ENCODE measurements around the gene MPST.

Gene MPST

DNA sequence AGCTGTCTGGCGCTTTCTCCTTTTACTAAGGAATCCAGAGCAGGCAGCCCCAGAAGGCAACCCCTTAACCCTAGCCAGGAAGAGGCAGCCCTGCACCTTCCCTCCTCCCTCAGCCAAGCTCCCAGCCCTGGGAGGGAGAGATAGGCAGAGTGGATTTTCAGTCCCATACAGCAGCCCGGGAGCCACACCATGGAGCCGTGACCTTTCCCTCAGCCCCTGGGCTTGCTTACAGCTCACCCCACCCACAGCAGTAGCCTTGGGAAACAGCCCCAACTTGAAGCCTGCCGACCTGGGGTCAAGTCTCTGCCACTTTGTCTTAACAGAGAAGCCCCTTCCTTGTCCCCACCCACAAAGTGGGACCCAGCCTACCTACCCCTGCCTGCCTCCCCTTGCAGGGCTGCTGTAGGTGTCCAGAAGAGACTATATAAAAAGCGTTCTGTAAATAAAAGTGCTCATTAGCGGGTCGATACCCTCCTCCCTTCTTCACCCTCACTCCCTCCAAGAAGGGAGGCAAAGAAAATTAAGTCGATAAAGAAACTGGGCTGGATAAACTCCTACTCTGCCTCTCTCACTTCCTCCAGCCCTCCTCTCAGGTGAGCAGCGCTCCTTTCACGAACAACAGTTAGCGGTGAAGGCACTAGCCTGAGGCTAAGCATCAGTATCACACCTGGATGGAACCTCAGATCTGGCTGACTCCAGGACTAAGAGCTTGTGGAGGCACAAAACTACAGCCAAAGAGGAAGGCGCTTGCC is 4.5 kb upstream of the MPST start:
- H3K4me2 ChIP-seq (ENCODE audit: low read length): no peak overlapping the region
- no peak overlapping the region for H3K27ac ChIP-seq (ENCODE audit: low read depth, low read length)
- 0 out of 2 replicates have a peak, but pooled peaks cover 3% of the 10 kb centered on the region for H3K36me3 ChIP-seq (ENCODE audit: control insufficient read depth, low read length)
- no peaks in the 10 kb centered on the region for H3K27me3 ChIP-seq (ENCODE audit: control insufficient read depth, low read length)
- TF ChIP-seq CTCF (IDR thresholded peaks at IDR 0.05; ENCODE audit: low read depth, low read length, poor library complexity, severe bottlenecking): no peak
- no peak for TF ChIP-seq EZH2phosphoT487 (IDR thresholded peaks at IDR 0.05; ENCODE audit: borderline replicate concordance, low read length)
- no peaks in the 10 kb centered on the region for H3F3A ChIP-seq (ENCODE audit: control insufficient read depth, insufficient read depth)
- H3K9me2 ChIP-seq (replicated peaks; ENCODE audit: control insufficient read depth, low read length): no peaks in the 10 kb centered on the region
- peaks cover 3% of the 10 kb centered on the region for H3K79me2 ChIP-seq (ENCODE audit: control insufficient read depth, low read length)
- peaks cover 7% of the 10 kb centered on the region for H3K4me1 ChIP-seq (ENCODE audit: control insufficient read depth, low read length)
- no peaks in the 10 kb centered on the region for H4K20me1 ChIP-seq (ENCODE audit: control insufficient read depth, insufficient read depth, low read depth, low read length)
- no peaks in the 10 kb centered on the region for H3K9me3 ChIP-seq (ENCODE audit: control insufficient read depth, insufficient read depth, low read length)
- H3K4me3 ChIP-seq (ENCODE audit: low read length): no peak overlapping the region

GRCh38 chr22:37015587-37015878 is 4.0 kb upstream of the MPST start:
- Histone ChIP-seq H3K9me3 (ENCODE audit: control insufficient read depth, insufficient read depth, low read length) (no peaks in the 10 kb centered on the region), H3K79me2 (ENCODE audit: control insufficient read depth, low read length) (peaks cover 9% of the 10 kb centered on the region), H4K20me1 (ENCODE audit: control insufficient read depth, insufficient read depth, low read depth, low read length) (no peaks in the 10 kb centered on the region), H3K4me2 (ENCODE audit: low read length) (no peak overlapping the region), H3K9me2 (replicated peaks; ENCODE audit: control insufficient read depth, low read length) (no peaks in the 10 kb centered on the region), H3K4me3 (ENCODE audit: low read length) (no peak overlapping the region), H3K27ac (ENCODE audit: low read depth, low read length) (no peak overlapping the region), H3K36me3 (ENCODE audit: control insufficient read depth, low read length) (0 out of 2 replicates have a peak, but pooled peaks cover 3% of the 10 kb centered on the region), H3F3A (ENCODE audit: control insufficient read depth, insufficient read depth) (no peaks in the 10 kb centered on the region), H3K4me1 (ENCODE audit: control insufficient read depth, low read length) (peaks cover 7% of the 10 kb centered on the region), H3K27me3 (ENCODE audit: control insufficient read depth, low read length) (no peaks in the 10 kb centered on the region)
- TF ChIP-seq EZH2phosphoT487 (IDR thresholded peaks at IDR 0.05; ENCODE audit: borderline replicate concordance, low read length) (no peak), CTCF (IDR thresholded peaks at IDR 0.05; ENCODE audit: low read depth, low read length, poor library complexity, severe bottlenecking) (no peak)

DNA sequence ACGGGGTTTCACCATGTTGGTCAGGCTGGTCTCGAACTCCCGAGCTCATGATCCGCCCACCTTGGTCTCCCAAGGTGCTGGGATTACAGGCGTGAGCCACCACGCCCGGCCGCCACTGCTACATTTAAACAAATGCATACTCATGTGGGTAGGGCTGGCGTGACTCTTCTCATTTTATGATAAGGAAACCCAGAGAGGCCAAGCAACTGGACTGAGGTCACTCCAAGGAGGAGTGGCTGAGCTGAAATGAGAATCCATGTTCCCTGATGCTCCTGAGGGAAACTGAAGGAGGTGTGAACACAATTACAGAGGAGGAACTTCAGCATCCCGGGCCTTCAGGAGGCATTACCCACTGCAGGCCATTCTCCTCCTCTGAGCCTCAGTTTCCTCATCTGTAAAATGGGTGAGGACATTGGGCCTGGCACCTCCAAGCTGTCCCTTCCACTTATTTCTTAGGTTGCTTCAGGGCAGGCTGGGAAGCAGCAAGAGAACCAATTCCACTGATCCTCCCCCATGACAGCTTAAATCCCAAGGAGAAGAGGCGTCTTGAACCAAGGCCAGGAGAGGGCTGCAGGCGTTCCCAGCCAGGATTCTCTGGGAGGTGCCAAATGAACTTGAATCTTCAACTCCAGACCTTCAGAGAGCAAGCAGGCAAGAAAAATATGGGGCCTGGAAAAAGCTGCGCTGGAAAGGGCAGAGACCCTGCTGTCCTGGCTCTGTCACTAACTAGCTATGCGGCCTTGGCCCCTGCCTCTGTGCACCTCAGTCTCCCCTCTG is 3.2 kb upstream of the MPST start:
- no peak overlapping the region for H3K4me3 ChIP-seq (ENCODE audit: low read length)
- peaks cover 11% of the 10 kb centered on the region for H3K4me1 ChIP-seq (ENCODE audit: control insufficient read depth, low read length)
- no peaks in the 10 kb centered on the region for H4K20me1 ChIP-seq (ENCODE audit: control insufficient read depth, insufficient read depth, low read depth, low read length)
- H3K9me3 ChIP-seq (ENCODE audit: control insufficient read depth, insufficient read depth, low read length): no peaks in the 10 kb centered on the region
- 0 out of 2 replicates have a peak, but pooled peaks cover 3% of the 10 kb centered on the region for H3K36me3 ChIP-seq (ENCODE audit: control insufficient read depth, low read length)
- no peaks in the 10 kb centered on the region for H3K27me3 ChIP-seq (ENCODE audit: control insufficient read depth, low read length)
- H3K9me2 ChIP-seq (replicated peaks; ENCODE audit: control insufficient read depth, low read length): no peaks in the 10 kb centered on the region
- peaks cover 13% of the 10 kb centered on the region for H3K79me2 ChIP-seq (ENCODE audit: control insufficient read depth, low read length)
- no peak overlapping the region for H3K27ac ChIP-seq (ENCODE audit: low read depth, low read length)
- TF ChIP-seq EZH2phosphoT487 (IDR thresholded peaks at IDR 0.05; ENCODE audit: borderline replicate concordance, low read length) (no peak), CTCF (IDR thresholded peaks at IDR 0.05; ENCODE audit: low read depth, low read length, poor library complexity, severe bottlenecking) (no peak)
- H3F3A ChIP-seq (ENCODE audit: control insufficient read depth, insufficient read depth): no peaks in the 10 kb centered on the region
- H3K4me2 ChIP-seq (ENCODE audit: low read length): no peak overlapping the region
